Adrenal gland (tissue), 12 donors: ENCODE results near the gene MICAL3. TPM values are rescaled to one million over a fixed set of nuclear protein-coding genes. Genes with fewer than 3 reads are reported as not detected.
"Not testable (repeated sequence)": the region's sequence is repeated elsewhere in the genome, so short reads cannot be mapped to it uniquely, and the experiment has no call there.

ENCODE experiments used
- DNase-seq, 7 donors: peaks; one replicate each; pipeline ENCODE4 v3.0.0-alpha.2; 2019 to 2020
- H3K27ac ChIP-seq, 5 donors: fragments of 200-600 bp; sonication (generic) in 4 of 5; 1 replicate in 3 of 5; 2 replicates in 2 of 5; pipeline versions ENCODE4 v1.5.1 to v1.8.0; 2016 to 2020; ENCODE audit warnings: mild to moderate bottlenecking in 1 of 5
- H3K27me3 ChIP-seq: fragments of 200-600 bp; 2 replicates; pipeline ENCODE4 v1.8.0; 2021
- H3K36me3 ChIP-seq, 2 donors: fragments of 200-600 bp; replicated peaks in 1 of 2; 1 replicate in 1 of 2; 2 replicates in 1 of 2; pipeline versions ENCODE4 v1.5.1 to v1.8.0; 2018 to 2022
- H3K4me1 ChIP-seq, 2 donors: fragments of 200-600 bp; replicated peaks in 1 of 2; 1 replicate in 1 of 2; 2 replicates in 1 of 2; pipeline versions ENCODE4 v1.5.1 to v1.8.0; 2018 to 2021
- H3K4me3 ChIP-seq, 4 donors: fragments of 200-600 bp; sonication (generic) in 3 of 4; one replicate each; pipeline ENCODE4 v1.5.1; 2016 to 2018
- H3K9me3 ChIP-seq, 3 donors: fragments of 200-600 bp; sonication (generic) in 1 of 3; replicated peaks in 1 of 3; 1 replicate in 2 of 3; 2 replicates in 1 of 3; pipeline versions ENCODE4 v1.5.1 to v1.8.0; 2016 to 2021
- CTCF ChIP-seq, 6 experiments: fragments of 450-650 bp in 4 of 6; fragments of 200-600 bp in 2 of 6; sonication (generic) in 1 of 6; IDR thresholded peaks; 1 replicate in 5 of 6; 2 replicates in 1 of 6; pipeline versions ENCODE4 v1.5.1 to v1.8.0; 2016 to 2021; ENCODE audit warnings: antibody characterized with exemption in 6 of 6, mild to moderate bottlenecking in 2 of 6, moderate library complexity in 1 of 6
- POLR2A ChIP-seq, 2 donors: fragments of 450-650 bp; IDR thresholded peaks; one replicate each; pipeline ENCODE4 v1.6.1; 2017; ENCODE audit warnings: antibody characterized with exemption in 2 of 2, mild to moderate bottlenecking in 2 of 2, moderate library complexity in 1 of 2
- WGBS, 4 donors: extraction: QIAGEN DNeasy Blood & Tissue Kit in 2 of 4; methylation state at CpG; one replicate each; pipeline versions ENCODE4 v1.1.5 to v1.1.7; 2013 to 2017; 5-methylcytosine and 5-hydroxymethylcytosine counted together
- intact Hi-C, 2 donors: fragments of 100-400 bp; cut with DNase I; formaldehyde crosslinking; loops; one replicate each; pipeline versions ENCODE4 v1.14.1 to v1.15.0; 2022 to 2023
- polyA plus RNA-seq, 3 donors: library from polyadenylated mRNA; stranded (reverse); fragments of 200-250 nt in 2 of 3; fragments of 350-450 nt in 1 of 3; fragmentation: Illumina TruSeq in 1 of 3; extraction: RNeasy Lipid Tissue Mini Kit (QIAGEN cat#74804) in 1 of 3; gene quantifications; one replicate each; pipeline ENCODE4 v1.2.3, GENCODE V29; 2013 to 2014
- total RNA-seq, 9 donors: library from RNA; depleted of rRNA in 4 of 9; stranded (reverse); fragments of >200 nt in 4 of 9; fragments of 120-200 nt in 1 of 9; fragmentation: NEBNext Ultra II Directional in 1 of 9; extraction: Animal tissue kit (Norgen Biotek cat#: 25700) in 1 of 9; gene quantifications; one replicate each; pipeline versions ENCODE4 v1.1.0 to v1.2.4, GENCODE V29; 2013 to 2023
- donor health status: healthy with polysubstance abuse.
- donor health status: Bipolar disorder and iron deficiency.
- donor health status: DM: yes; HTN: yes; CAD: no.
- donor health status: DM: no; HTN: no; CAD: no.
- donor health status: DM: no; HTN: no; CAD: no.
- donor health status: DM: yes; HTN: yes; CAD: no.

Gene MICAL3
- total and polyA plus RNA-seq, 12 donors, result 10.9 to 82.6 (median 34.4) TPM

- TF ChIP-seq CTCF (IDR thresholded peaks at IDR 0.05) (no peak), POLR2A (IDR thresholded peaks at IDR 0.05) (no peak)
- H3K9me3 ChIP-seq, result no peaks in the 10 kb centered on the region
- peak overlapping the region in 4 of 5 donors; percentile 26 to 80 (median 64) for H3K27ac ChIP-seq
- peaks cover 9 to 25% of the 10 kb centered on the region in 2 donors for H3K4me1 ChIP-seq
- DNase-seq, result peak in 5 of 7 donors; percentile 42 to 76 (median 70)
- H3K36me3 ChIP-seq, result no peaks in the 10 kb centered on the region
- WGBS, 4 donors, result 25 to 36% (median 30%) methylated on average over 6 of the region's 6 CpGs
- intact Hi-C loops, result no loop called here
- no peaks in the 10 kb centered on the region for H3K27me3 ChIP-seq
- no peak overlapping the region for H3K4me3 ChIP-seq
Observed at GRCh38 chr22:18042685-18043084, 18.3 kb upstream of the MICAL3 start.

- DNase-seq, H3K9me3 ChIP-seq, intact Hi-C loops, H3K4me3 ChIP-seq, H3K36me3 ChIP-seq, H3K27ac ChIP-seq, H3K27me3 ChIP-seq: not testable (repeated sequence)
- WGBS, 4 donors, result 94 to 96% (median 94%) methylated on average over 4 to 6 of the region's 6 CpGs
- peaks cover 9 to 32% of the 10 kb centered on the region in 2 donors for H3K4me1 ChIP-seq
Observed at GRCh38 chr22:18040898-18041297, 16.5 kb upstream of the MICAL3 start.

- WGBS, 4 donors, result 25 to 37% (median 33%) methylated on average over 9 of the region's 9 CpGs
- TF ChIP-seq CTCF (IDR thresholded peaks at IDR 0.05), result no peak
- TF ChIP-seq POLR2A (IDR thresholded peaks at IDR 0.05), result no peak
Observed at GRCh38 chr22:18035751-18036150, 11.4 kb upstream of the MICAL3 start.

GRCh38 chr22:18034076-18034475 lies 9.7 kb upstream of the MICAL3 start:
- no peaks in the 10 kb centered on the region for H3K36me3 ChIP-seq
- 95 to 98% (median 96%) methylated on average over 3 of the region's 3 CpGs for WGBS, 4 donors
- no peaks in the 10 kb centered on the region for H3K27me3 ChIP-seq
- H3K27ac ChIP-seq, result no peak overlapping the region
- no peak for TF ChIP-seq CTCF (IDR thresholded peaks at IDR 0.05)
- no peak for DNase-seq
- no peaks in the 10 kb centered on the region for H3K9me3 ChIP-seq
- H3K4me3 ChIP-seq, result no peak overlapping the region
- H3K4me1 ChIP-seq, result peaks cover 0 to 11% of the 10 kb centered on the region in 2 donors
- intact Hi-C loops, result no loop called here

More at GRCh38 chr22:18035751-18036150, 11.4 kb upstream of the MICAL3 start:
- intact Hi-C loops, result no loop called here
- Histone ChIP-seq H3K27ac (peak overlapping the region; percentile 1 to 76 (median 19)), H3K27me3 (no peaks in the 10 kb centered on the region), H3K36me3 (no peaks in the 10 kb centered on the region), H3K4me1 (peaks cover 0 to 11% of the 10 kb centered on the region in 2 donors), H3K9me3 (no peaks in the 10 kb centered on the region), H3K4me3 (no peak overlapping the region)
- DNase-seq, result peak; percentile 85 to 97 (median 95)
